Muscle layer of colon (tissue), 2 donors: ENCODE results near the gene CACNA2D4.
"Not testable (repeated sequence)": the region's sequence is repeated elsewhere in the genome, so short reads cannot be mapped to it uniquely, and the experiment has no call there.

ENCODE experiments used
- H3K27ac ChIP-seq: one replicate; pipeline ENCODE4 v1.7.0; 2013; ENCODE audit warnings: low read depth, mild to moderate bottlenecking, low read length, moderate library complexity
- H3K27me3 ChIP-seq, 2 donors: one replicate each; pipeline ENCODE4 v1.7.0; 2013; ENCODE audit warnings: low read length in 2 of 2, mild to moderate bottlenecking in 2 of 2; ENCODE audit not compliant: insufficient read depth in 2 of 2, control insufficient read depth in 1 of 2
- H3K36me3 ChIP-seq: one replicate; pipeline ENCODE4 v1.7.0; 2013; ENCODE audit warnings: mild to moderate bottlenecking, low read length; ENCODE audit not compliant: insufficient read depth
- H3K4me1 ChIP-seq: one replicate; pipeline ENCODE4 v1.7.0; 2013; ENCODE audit warnings: mild to moderate bottlenecking, low read length; ENCODE audit not compliant: insufficient read depth
- H3K4me3 ChIP-seq, 2 donors: one replicate each; pipeline ENCODE4 v1.7.0; 2013; ENCODE audit warnings: low read length in 2 of 2, low read depth in 1 of 2, mild to moderate bottlenecking in 1 of 2, moderate library complexity in 1 of 2
- H3K9ac ChIP-seq: one replicate; pipeline ENCODE4 v1.7.0; 2013; ENCODE audit warnings: low read length
- H3K9me3 ChIP-seq: one replicate; pipeline ENCODE4 v1.7.0; 2013; ENCODE audit warnings: mild to moderate bottlenecking, low read length
- donor health status: abdominal sarcoma.
- donor health status: Adenocarcinoma of cecum.

CACNA2D4 gene

GRCh38 chr12:1918081-1918883 lies at the start of gene CACNA2D4:
CACNA2D4 (minus strand) TSS chr12:1918652; CDS start chr12:1918473, 179 bp downstream.
- Histone ChIP-seq H3K27ac (peak within 1 kb of the TSS; percentile 21), H3K9ac (no peak within 1 kb of the TSS), H3K27me3 (no peaks in the 10 kb centered on the region), H3K4me1 (peaks cover 11% of the 10 kb centered on the region), H3K4me3 (peak within 1 kb of the TSS in 1 of 2 donors; percentile 18), H3K9me3 (no peaks in the 10 kb centered on the region), H3K36me3 (no peaks in the 10 kb centered on the region)

GRCh38 chr12:1966561-1967226 lies 48.2 kb upstream of the CACNA2D4 start:
- Histone ChIP-seq H3K36me3 (peaks cover 8% of the 10 kb centered on the region), H3K27ac (peak overlapping the region; percentile 91), H3K9ac (peak overlapping the region; percentile 1), H3K27me3 (no peaks in the 10 kb centered on the region), H3K4me3 (no peak overlapping the region), H3K4me1 (peaks cover 55% of the 10 kb centered on the region), H3K9me3 (no peaks in the 10 kb centered on the region)

- peak overlapping the region; percentile 91 for H3K27ac ChIP-seq
- H3K36me3 ChIP-seq, result peaks cover 13% of the 10 kb centered on the region
- H3K27me3 ChIP-seq, result no peaks in the 10 kb centered on the region
- H3K4me1 ChIP-seq, result peaks cover 54% of the 10 kb centered on the region
- H3K9ac ChIP-seq, result no peak overlapping the region
- no peak overlapping the region for H3K4me3 ChIP-seq
- H3K9me3 ChIP-seq, result no peaks in the 10 kb centered on the region
Observed at GRCh38 chr12:1965916-1966315, 47.5 kb upstream of the CACNA2D4 start.

GRCh38 chr12:1962051-1963020 lies 43.9 kb upstream of the CACNA2D4 start:
- no peak overlapping the region for H3K4me3 ChIP-seq
- H3K9me3 ChIP-seq, result no peaks in the 10 kb centered on the region
- H3K9ac ChIP-seq, result no peak overlapping the region
- H3K27me3 ChIP-seq, result no peaks in the 10 kb centered on the region
- peaks cover 30% of the 10 kb centered on the region for H3K4me1 ChIP-seq
- peak overlapping the region; percentile 87 for H3K27ac ChIP-seq
- H3K36me3 ChIP-seq, result peaks cover 17% of the 10 kb centered on the region

- Histone ChIP-seq H3K36me3 (peaks cover 47% of the 10 kb centered on the region), H3K27ac (no peak overlapping the region), H3K4me1 (peaks cover 11% of the 10 kb centered on the region), H3K27me3 (no peaks in the 10 kb centered on the region), H3K9ac (no peak overlapping the region), H3K4me3 (no peak overlapping the region), H3K9me3 (no peaks in the 10 kb centered on the region)
Observed at GRCh38 chr12:1956716-1957115, 38.3 kb upstream of the CACNA2D4 start.

- H3K4me1 ChIP-seq, result peaks cover 50% of the 10 kb centered on the region
- peak overlapping the region; percentile 89 for H3K27ac ChIP-seq
- H3K4me3 ChIP-seq, result no peak overlapping the region
- peak overlapping the region; percentile 2 for H3K9ac ChIP-seq
- H3K27me3 ChIP-seq, result no peaks in the 10 kb centered on the region
- peaks cover 71% of the 10 kb centered on the region for H3K36me3 ChIP-seq
- no peaks in the 10 kb centered on the region for H3K9me3 ChIP-seq
Observed at GRCh38 chr12:1949771-1950470, 31.5 kb upstream of the CACNA2D4 start.

GRCh38 chr12:1948883-1949282 lies 30.4 kb upstream of the CACNA2D4 start:
- Histone ChIP-seq H3K4me3 (peak overlapping the region in 1 of 2 donors; percentile 8), H3K27me3 (no peaks in the 10 kb centered on the region), H3K9ac (peak overlapping the region; percentile 2), H3K4me1 (peaks cover 50% of the 10 kb centered on the region), H3K9me3 (no peaks in the 10 kb centered on the region), H3K36me3 (peaks cover 63% of the 10 kb centered on the region), H3K27ac (peak overlapping the region; percentile 89)

GRCh38 chr12:1947081-1947480 lies 28.6 kb upstream of the CACNA2D4 start:
- Histone ChIP-seq H3K4me3 (no peak overlapping the region), H3K4me1 (peaks cover 50% of the 10 kb centered on the region), H3K9me3 (no peaks in the 10 kb centered on the region), H3K36me3 (peaks cover 48% of the 10 kb centered on the region), H3K27ac (peak overlapping the region; percentile 89), H3K27me3 (no peaks in the 10 kb centered on the region), H3K9ac (no peak overlapping the region)

GRCh38 chr12:1946296-1946695 lies 27.8 kb upstream of the CACNA2D4 start:
- peaks cover 42% of the 10 kb centered on the region for H3K36me3 ChIP-seq
- no peak overlapping the region for H3K9ac ChIP-seq
- H3K27ac ChIP-seq, result peak overlapping the region; percentile 89
- no peaks in the 10 kb centered on the region for H3K27me3 ChIP-seq
- H3K4me3 ChIP-seq, result no peak overlapping the region
- H3K9me3 ChIP-seq, result no peaks in the 10 kb centered on the region
- H3K4me1 ChIP-seq, result peaks cover 49% of the 10 kb centered on the region

GRCh38 chr12:1945502-1945901 lies 27.1 kb upstream of the CACNA2D4 start:
- H3K9me3 ChIP-seq, H3K9ac ChIP-seq, H3K4me3 ChIP-seq, H3K27ac ChIP-seq, H3K27me3 ChIP-seq: not testable (repeated sequence)
- Histone ChIP-seq H3K4me1 (peaks cover 43% of the 10 kb centered on the region), H3K36me3 (peaks cover 42% of the 10 kb centered on the region)
